ENCODE results near the gene STIM2. TPM values are rescaled to one million over a fixed set of nuclear protein-coding genes. Genes with fewer than 3 reads are reported as not detected.

Gene STIM2
- polyA plus RNA-seq, 1 donor (not counting 4 experiments of a cell fraction or from before 2014, with no cell fraction given), result 20.7 TPM

DNA sequence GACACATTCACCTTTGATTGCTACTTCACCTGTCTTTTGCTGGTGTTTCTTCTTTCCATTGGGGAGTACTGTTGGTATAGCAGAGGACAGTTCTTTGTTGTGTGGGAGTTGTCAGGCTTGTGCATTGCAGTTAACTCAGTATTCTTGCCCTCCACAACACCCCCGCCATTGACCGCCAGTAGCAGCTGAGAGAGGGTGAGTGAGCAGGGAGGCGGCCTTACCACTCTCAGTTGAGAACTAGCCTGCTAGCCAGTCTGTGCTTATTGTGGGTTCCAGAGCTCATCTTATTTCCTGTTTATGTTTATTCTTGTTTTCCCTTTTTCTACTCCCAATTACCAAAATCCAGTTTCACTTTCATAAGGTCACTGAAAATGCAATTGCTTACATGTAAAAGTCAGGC, 52.2 kb downstream of the STIM2 start:
- Histone ChIP-seq H4K20me1 (ENCODE audit: control insufficient read depth, extremely low read depth, insufficient read depth, low read length) (no peaks in the 10 kb centered on the region), H3K27ac (ENCODE audit: control insufficient read depth, insufficient read depth, low read length) (no peak overlapping the region), H3K27me3 (ENCODE audit: control insufficient read depth, extremely low read depth, insufficient read depth, low read length) (no peaks in the 10 kb centered on the region), H3K9me1 (ENCODE audit: control insufficient read depth, extremely low read depth, insufficient read depth, low read length) (no peaks in the 10 kb centered on the region), H3K4me1 (ENCODE audit: control insufficient read depth, extremely low read depth, insufficient read depth, low read length) (peaks cover 8% of the 10 kb centered on the region), H3K4me3 (ENCODE audit: control insufficient read depth in 2 of 3, extremely low read depth in 1 of 3, insufficient read depth in 2 of 3, low read depth in 1 of 3, low read length in 3 of 3) (no peak overlapping the region), H3K36me3 (ENCODE audit: control insufficient read depth in 2 of 2, extremely low read depth in 1 of 2, insufficient read depth in 2 of 2, low read length in 2 of 2) (no peaks in the 10 kb centered on the region), H2AFZ (ENCODE audit: control insufficient read depth, low read length) (no peak overlapping the region), H3K9me3 (ENCODE audit: control insufficient read depth, low read depth, low read length) (no peaks in the 10 kb centered on the region), H3K4me2 (ENCODE audit: control insufficient read depth, extremely low read depth, insufficient read depth, low read depth, low read length) (no peak overlapping the region), H3K9ac (ENCODE audit: control insufficient read depth, extremely low read depth, insufficient read depth, low read length) (no peak overlapping the region), H3K79me2 (ENCODE audit: control insufficient read depth, insufficient read depth, low read length) (no peaks in the 10 kb centered on the region)
- FAIRE-seq (no peak), DNase-seq (ENCODE audit: low read depth, low spot score) (no peak)
- dilution Hi-C loops (cut with MboI; ENCODE audit: extremely low pct_ligation_motif_present, low sequenced_read_pairs), result no loop called here
- TF ChIP-seq EZH2 (IDR thresholded peaks at IDR 0.05; ENCODE audit: low read length), result no peak
- TF ChIP-seq, protein P1, sequence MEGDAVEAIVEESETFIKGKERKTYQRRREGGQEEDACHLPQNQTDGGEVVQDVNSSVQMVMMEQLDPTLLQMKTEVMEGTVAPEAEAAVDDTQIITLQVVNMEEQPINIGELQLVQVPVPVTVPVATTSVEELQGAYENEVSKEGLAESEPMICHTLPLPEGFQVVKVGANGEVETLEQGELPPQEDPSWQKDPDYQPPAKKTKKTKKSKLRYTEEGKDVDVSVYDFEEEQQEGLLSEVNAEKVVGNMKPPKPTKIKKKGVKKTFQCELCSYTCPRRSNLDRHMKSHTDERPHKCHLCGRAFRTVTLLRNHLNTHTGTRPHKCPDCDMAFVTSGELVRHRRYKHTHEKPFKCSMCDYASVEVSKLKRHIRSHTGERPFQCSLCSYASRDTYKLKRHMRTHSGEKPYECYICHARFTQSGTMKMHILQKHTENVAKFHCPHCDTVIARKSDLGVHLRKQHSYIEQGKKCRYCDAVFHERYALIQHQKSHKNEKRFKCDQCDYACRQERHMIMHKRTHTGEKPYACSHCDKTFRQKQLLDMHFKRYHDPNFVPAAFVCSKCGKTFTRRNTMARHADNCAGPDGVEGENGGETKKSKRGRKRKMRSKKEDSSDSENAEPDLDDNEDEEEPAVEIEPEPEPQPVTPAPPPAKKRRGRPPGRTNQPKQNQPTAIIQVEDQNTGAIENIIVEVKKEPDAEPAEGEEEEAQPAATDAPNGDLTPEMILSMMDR (optimal IDR thresholded peaks at IDR 0.05 in 1 of 3, IDR thresholded peaks at IDR 0.05 in 1 of 3, conservative IDR thresholded peaks at IDR 0.05 in 1 of 3; ENCODE audit: extremely low read depth in 1 of 3, insufficient read depth in 2 of 3, low read length in 3 of 3), result no peak

- Histone ChIP-seq H3K9me3 (ENCODE audit: control insufficient read depth, low read depth, low read length) (no peaks in the 10 kb centered on the region), H3K27me3 (ENCODE audit: control insufficient read depth, extremely low read depth, insufficient read depth, low read length) (no peaks in the 10 kb centered on the region), H3K4me1 (ENCODE audit: control insufficient read depth, extremely low read depth, insufficient read depth, low read length) (no peaks in the 10 kb centered on the region), H3K27ac (ENCODE audit: control insufficient read depth, insufficient read depth, low read length) (no peak overlapping the region), H3K4me3 (ENCODE audit: control insufficient read depth in 2 of 3, extremely low read depth in 1 of 3, insufficient read depth in 2 of 3, low read depth in 1 of 3, low read length in 3 of 3) (no peak overlapping the region), H3K9me1 (ENCODE audit: control insufficient read depth, extremely low read depth, insufficient read depth, low read length) (no peaks in the 10 kb centered on the region), H4K20me1 (ENCODE audit: control insufficient read depth, extremely low read depth, insufficient read depth, low read length) (no peaks in the 10 kb centered on the region), H3K9ac (ENCODE audit: control insufficient read depth, extremely low read depth, insufficient read depth, low read length) (no peak overlapping the region), H3K79me2 (ENCODE audit: control insufficient read depth, insufficient read depth, low read length) (no peaks in the 10 kb centered on the region), H2AFZ (ENCODE audit: control insufficient read depth, low read length) (no peak overlapping the region), H3K36me3 (ENCODE audit: control insufficient read depth in 2 of 2, extremely low read depth in 1 of 2, insufficient read depth in 2 of 2, low read length in 2 of 2) (no peaks in the 10 kb centered on the region), H3K4me2 (ENCODE audit: control insufficient read depth, extremely low read depth, insufficient read depth, low read depth, low read length) (no peak overlapping the region)
- dilution Hi-C loops (cut with MboI; ENCODE audit: extremely low pct_ligation_motif_present, low sequenced_read_pairs), result no loop called here
- DNase-seq (ENCODE audit: low read depth, low spot score) (no peak), FAIRE-seq (peak; percentile 58)
- TF ChIP-seq, protein P1 (optimal IDR thresholded peaks at IDR 0.05 in 1 of 3, IDR thresholded peaks at IDR 0.05 in 1 of 3, conservative IDR thresholded peaks at IDR 0.05 in 1 of 3; ENCODE audit: extremely low read depth in 1 of 3, insufficient read depth in 2 of 3, low read length in 3 of 3), result no peak
- no peak for TF ChIP-seq EZH2 (IDR thresholded peaks at IDR 0.05; ENCODE audit: low read length)
These were observed 55.6 kb downstream of the STIM2 start for GRCh38 chr4:26916195-26916594.

Measured in keratinocyte (primary cell).